A172 (cell line): Measurements from ENCODE around the gene PSME3IP1. TPM values are rescaled to one million over a fixed set of nuclear protein-coding genes. Genes with fewer than 3 reads are reported as not detected.
"Not testable (repeated sequence)": the region's sequence is repeated elsewhere in the genome, so short reads cannot be mapped to it uniquely, and the experiment has no call there.

Experiments used
- DNase-seq: peaks from one replicate; pipeline ENCODE4 v3.0.0-alpha.2; 2015; ENCODE audit warnings: low spot score
- total RNA-seq: library from RNA; depleted of rRNA; stranded (reverse); fragments of >200 nt; shearing (Covaris generic); gene quantifications from 2 replicates; pipeline ENCODE4 v1.2.3, GENCODE V29; 2014; rRNA removed

The PSME3IP1 gene, protein sequence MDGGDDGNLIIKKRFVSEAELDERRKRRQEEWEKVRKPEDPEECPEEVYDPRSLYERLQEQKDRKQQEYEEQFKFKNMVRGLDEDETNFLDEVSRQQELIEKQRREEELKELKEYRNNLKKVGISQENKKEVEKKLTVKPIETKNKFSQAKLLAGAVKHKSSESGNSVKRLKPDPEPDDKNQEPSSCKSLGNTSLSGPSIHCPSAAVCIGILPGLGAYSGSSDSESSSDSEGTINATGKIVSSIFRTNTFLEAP
- 170 and 232 TPM in 2 replicates for total RNA-seq

- DNase-seq, result peak; percentile 99
Measured at GRCh38 chr16:57185945-57186871, at the start of gene PSME3IP1, which contains the start of gene RSPRY1. Gene PSME3IP1 (minus strand): TSS chr16:57186039. CDS start chr16:57173854, 12,185 bp downstream. Gene RSPRY1 (plus strand): TSS chr16:57186329. CDS start chr16:57204659, 18,330 bp downstream.

DNA sequence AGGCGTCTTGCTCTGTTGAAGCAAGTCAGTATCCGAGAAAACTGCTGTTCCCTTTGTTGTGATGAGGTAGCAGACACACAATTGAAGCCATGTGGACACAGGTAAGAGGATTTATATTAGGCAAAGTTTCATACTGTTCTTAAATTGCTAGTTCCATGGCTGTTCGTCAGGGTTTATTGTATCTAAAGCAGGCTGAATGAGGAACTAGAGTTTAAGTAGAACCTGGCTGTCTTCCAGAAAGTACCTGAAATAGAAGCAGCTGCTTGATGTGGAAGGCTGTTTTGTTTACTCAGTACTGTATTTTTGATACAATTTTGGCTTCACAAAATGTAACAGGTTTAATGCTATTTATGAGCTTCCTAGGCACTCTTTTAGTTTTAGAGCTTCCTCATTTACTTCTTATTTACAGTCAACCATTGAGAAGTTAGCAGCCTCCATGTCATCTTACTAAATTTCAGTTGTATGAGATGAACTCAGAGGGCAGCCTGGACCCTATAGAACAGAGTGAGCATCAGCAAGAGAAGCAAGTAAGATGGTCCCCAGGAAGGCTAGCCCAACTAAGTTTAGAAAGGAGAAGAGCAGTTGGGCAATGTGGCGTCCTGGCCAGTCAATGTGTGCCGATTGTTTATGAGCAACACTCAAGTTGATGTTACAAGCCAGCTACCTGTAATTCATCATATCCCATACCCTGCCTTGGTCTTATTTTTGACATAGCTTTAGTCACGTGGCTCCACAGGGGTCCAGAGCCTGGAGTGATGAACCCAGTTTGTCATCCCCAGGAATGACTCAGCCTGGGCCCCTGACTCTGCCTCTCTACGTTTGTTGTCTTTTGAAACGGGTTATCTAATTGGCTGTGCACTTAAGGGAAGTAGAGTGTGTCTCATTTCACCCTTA is 49.5 kb upstream of the PSME3IP1 start:
- peak; percentile 83 for DNase-seq

GRCh38 chr16:57234707-57235092 is 48.9 kb upstream of the PSME3IP1 start:
- no peak for DNase-seq

DNA sequence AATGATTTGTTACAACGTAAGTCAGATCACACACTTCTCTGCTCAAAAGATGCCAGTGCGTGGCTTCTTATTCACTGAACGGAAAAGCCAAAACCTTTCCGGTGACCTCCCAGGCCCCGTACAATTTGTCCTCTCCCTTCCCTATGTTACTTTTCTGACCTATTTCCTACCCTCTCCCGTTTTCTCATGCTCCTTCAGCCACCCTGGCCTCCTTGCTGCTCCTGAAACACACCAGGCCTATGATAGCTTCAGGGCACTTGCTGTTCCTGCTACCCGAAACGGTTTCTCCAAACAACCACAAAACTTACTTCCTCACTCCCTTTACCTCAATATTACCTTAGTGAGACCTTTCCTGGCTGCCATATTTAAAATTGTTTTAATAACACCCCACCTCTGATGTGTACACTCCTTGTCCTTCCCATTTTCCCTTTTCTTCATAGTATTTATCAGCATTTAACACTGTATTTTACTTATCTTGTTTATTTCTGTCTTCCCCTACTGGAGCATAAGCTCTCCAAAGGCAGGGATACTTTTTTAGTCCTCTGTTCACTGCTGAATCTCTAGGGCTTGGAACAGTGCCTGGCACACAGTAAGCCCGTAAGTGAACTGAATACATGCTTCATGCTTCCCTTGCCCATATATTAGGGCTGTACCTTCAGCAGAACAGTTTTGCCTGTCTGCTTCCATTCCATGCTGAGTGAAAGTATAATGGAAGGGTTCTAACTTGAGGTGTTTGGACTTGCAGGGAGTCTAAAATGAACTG is 48.3 kb upstream of the PSME3IP1 start:
- DNase-seq, result no peak

GRCh38 chr16:57231821-57232350 is 46.0 kb upstream of the PSME3IP1 start:
- no peak for DNase-seq

GRCh38 chr16:57229079-57229478 is 43.2 kb upstream of the PSME3IP1 start:
- DNase-seq, result no peak

DNA sequence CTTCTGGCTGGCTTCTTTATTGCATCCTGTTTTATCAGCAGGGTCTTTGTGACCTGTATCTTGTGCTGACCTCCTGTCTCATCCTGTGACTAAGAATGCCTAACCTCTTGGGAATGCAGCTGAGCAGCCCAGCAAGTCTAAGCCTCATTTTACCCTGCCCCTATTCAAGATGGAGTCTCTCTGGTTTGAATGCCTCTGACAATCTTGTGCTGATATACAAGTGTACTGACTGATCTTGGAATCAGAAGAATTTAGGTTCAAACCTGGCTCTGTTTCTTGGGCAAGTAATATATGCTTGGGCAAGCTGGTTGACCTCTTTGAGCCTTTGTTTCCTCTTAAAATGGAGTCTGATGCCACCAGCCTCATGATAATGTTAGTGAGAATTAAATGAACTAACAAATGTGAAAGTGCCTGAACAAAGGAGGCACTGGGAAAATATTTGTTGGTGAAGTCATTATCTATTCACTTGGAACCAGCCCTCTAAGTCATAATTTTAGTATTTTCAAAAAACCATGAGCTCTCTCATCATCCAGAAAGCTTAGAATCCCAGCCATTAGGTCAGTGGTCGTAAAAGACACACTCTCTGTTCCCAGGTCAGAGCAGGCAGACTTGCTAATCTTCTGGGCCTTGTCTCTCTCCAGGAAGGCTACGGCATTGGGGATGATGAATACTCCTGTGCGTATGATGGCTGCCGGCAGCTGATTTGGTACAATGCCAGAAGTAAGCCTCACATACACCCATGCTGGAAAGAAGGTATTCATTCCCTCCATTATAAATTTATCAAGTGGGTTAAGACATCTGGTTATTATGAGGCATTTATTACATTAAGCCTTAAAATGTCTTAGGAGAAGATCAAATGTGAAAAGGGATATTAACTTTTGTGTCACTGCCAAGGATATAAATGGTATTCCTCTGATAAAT is 41.1 kb upstream of the PSME3IP1 start:
- DNase-seq, result no peak

- DNase-seq, result no peak
Measured at GRCh38 chr16:57225978-57226377, 40.1 kb upstream of the PSME3IP1 start.

GRCh38 chr16:57224651-57225335 is 39.0 kb upstream of the PSME3IP1 start:
- DNase-seq, result no peak

GRCh38 chr16:57223057-57223456 is 37.2 kb upstream of the PSME3IP1 start:
- DNase-seq, result no peak

GRCh38 chr16:57216968-57217367 is 31.1 kb upstream of the PSME3IP1 start:
- no peak for DNase-seq

- no peak for DNase-seq
Measured at GRCh38 chr16:57213462-57213861, 27.6 kb upstream of the PSME3IP1 start.

GRCh38 chr16:57209780-57210179 is 23.9 kb upstream of the PSME3IP1 start:
- DNase-seq, result no peak

- no peak for DNase-seq
Measured at GRCh38 chr16:57208926-57209325, 23.1 kb upstream of the PSME3IP1 start.

DNA sequence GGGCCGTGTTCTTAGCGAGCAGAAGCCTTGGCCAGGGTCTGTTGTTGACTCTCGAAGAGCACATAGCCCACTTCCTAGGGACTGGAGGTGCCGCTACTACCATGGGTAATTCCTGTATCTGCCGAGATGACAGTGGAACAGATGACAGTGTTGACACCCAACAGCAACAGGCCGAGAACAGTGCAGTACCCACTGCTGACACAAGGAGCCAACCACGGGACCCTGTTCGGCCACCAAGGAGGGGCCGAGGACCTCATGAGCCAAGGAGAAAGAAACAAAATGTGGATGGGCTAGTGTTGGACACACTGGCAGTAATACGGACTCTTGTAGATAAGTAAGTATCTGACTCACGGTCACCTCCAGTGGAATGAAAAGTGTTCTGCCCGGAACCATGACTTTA is 18.8 kb upstream of the PSME3IP1 start:
- DNase-seq, result no peak

GRCh38 chr16:57203451-57203850 is 17.6 kb upstream of the PSME3IP1 start:
- DNase-seq, result no peak

GRCh38 chr16:57202095-57202886 is 16.5 kb upstream of the PSME3IP1 start:
- DNase-seq, result no peak

- DNase-seq, result not testable (repeated sequence)
Measured at GRCh38 chr16:57200926-57201325, 15.1 kb upstream of the PSME3IP1 start.
